ENCODE results near the gene IDH1.
A peak's percentile ranks its signal among the peaks of the same experiment; 100 is the strongest.

IDH1 gene

DNA sequence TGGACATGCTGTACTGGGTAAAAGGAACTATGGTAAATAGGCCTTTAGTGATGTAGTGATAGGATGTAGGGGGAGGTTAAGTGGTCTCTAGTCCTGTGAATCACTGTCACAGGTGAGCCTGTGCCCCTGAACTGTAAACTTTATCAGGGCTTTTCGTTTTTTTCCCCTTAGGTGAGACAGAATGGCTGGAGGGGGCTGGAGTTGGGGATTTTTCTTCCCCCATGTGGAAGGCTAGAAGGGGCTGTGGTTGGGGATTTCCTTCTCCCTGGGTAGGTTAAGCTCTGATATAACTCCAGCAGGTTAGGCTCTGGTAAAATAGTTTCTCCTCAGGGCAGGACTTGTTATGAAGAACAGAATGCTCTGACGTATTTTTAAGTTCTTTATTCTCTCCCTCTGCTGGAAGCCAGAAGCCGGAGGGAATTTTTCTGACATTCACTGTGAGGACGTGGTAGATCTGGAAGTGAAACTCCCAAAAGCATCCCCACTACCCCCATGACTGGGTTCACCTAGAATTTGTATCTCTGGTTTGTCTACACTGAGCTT is 39.7 kb upstream of the IDH1 start:
- no peak for TF ChIP-seq CTCF (IDR thresholded peaks at IDR 0.05; ENCODE audit: low read length, missing control alignments)
- no peak overlapping the region for H3K4me3 ChIP-seq (replicated peaks; ENCODE audit: low read depth, low read length)
- no peak for DNase-seq (ENCODE audit: low read depth)

DNA sequence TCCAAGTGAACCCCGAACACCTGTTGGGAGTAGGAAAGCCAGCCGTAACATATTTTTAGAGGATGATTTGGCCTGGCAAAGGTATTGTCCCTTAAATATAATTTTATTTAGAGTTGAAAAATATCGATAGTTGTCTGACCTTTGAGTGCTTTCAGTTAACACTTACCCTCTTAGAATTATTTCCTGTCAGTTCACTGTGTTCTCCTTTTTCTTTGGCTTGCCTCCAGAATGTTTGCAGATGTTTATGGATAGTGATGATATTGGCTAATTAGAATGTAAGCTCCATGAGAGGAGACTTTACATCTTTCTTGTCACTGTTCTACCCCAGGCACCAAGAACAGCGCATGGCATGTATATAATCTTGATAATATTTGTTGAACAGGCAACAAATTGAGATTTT is 31.0 kb upstream of the IDH1 start:
- DNase-seq (ENCODE audit: low read depth): no peak
- no peak for TF ChIP-seq CTCF (IDR thresholded peaks at IDR 0.05; ENCODE audit: low read length, missing control alignments)
- H3K4me3 ChIP-seq (replicated peaks; ENCODE audit: low read depth, low read length): no peak overlapping the region

DNA sequence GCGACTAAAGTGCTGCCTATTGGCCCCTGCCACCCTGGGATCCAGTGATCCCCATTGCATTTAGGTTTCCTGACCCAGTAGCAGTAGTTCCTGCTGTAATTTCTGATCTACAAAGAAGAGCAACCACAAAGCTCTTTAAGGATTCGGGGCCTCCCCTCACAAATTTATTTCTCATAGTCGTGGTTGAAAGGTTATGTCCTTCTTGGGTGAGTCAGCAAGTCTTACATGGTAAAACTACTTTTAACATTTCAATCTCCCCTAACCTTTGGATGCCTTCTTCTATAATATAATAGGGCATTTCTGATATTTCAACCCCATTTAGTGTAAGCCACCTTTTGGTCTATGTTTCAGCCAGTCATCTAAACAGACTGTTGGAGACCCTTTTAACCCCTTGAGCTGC is 26.1 kb upstream of the IDH1 start:
- no peak overlapping the region for H3K4me3 ChIP-seq (replicated peaks; ENCODE audit: low read depth, low read length)
- DNase-seq (ENCODE audit: low read depth): peak; percentile 43
- TF ChIP-seq CTCF (IDR thresholded peaks at IDR 0.05; ENCODE audit: low read length, missing control alignments): no peak

- no peak for TF ChIP-seq CTCF (IDR thresholded peaks at IDR 0.05; ENCODE audit: low read length, missing control alignments)
- no peak overlapping the region for H3K4me3 ChIP-seq (replicated peaks; ENCODE audit: low read depth, low read length)
- DNase-seq (ENCODE audit: low read depth): no peak
Observed at GRCh38 chr2:208280234-208280633, 25.4 kb upstream of the IDH1 start.

- no peak for TF ChIP-seq CTCF (IDR thresholded peaks at IDR 0.05; ENCODE audit: low read length, missing control alignments)
- no peak for DNase-seq (ENCODE audit: low read depth)
- H3K4me3 ChIP-seq (replicated peaks; ENCODE audit: low read depth, low read length): no peak overlapping the region
Observed at GRCh38 chr2:208279236-208279635, 24.4 kb upstream of the IDH1 start.

DNA sequence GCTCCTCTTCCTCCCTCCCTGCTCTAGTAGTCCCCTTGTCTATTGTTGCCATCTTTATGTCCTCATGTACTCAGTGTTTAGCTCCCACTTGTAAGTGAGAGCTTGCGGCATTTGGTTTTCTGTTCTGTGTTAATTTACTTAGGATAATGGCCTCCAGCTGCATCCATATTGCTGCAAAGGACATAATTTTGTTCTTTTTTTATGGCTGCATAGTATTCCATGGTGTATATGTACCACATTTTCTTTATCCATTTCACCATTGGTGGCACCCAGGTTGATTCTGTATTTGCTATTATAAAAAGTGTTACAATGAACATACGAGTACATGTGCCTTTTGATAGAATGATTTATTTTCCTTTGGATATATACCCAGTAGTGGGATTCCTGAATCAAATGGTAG is 23.7 kb upstream of the IDH1 start:
- no peak for DNase-seq (ENCODE audit: low read depth)
- H3K4me3 ChIP-seq (replicated peaks; ENCODE audit: low read depth, low read length): no peak overlapping the region
- no peak for TF ChIP-seq CTCF (IDR thresholded peaks at IDR 0.05; ENCODE audit: low read length, missing control alignments)

DNA sequence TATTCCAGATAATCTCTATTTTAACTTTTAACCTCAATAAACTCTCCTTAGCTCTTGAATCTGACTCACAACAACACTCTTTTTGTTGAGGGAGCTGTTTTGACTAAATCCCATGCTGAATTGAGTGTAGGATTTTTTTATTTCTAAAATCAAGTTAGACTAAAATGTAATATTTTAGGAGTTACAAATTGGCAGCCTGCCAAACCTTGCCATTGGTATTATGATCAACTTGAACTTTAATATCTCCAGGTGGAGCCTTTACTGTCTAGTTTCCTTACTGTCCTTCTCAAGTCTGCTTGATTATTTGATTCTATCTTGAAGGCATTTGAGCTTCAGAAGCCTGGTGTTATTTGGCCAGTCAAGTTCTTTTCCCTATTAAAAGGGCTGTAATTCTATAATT is 19.9 kb upstream of the IDH1 start:
- no peak overlapping the region for H3K4me3 ChIP-seq (replicated peaks; ENCODE audit: low read depth, low read length)
- TF ChIP-seq CTCF (IDR thresholded peaks at IDR 0.05; ENCODE audit: low read length, missing control alignments): no peak

More for the DNA sequence above, 19.9 kb upstream of the IDH1 start:
- DNase-seq (ENCODE audit: low read depth): no peak

Measured in fibroblast of pulmonary artery (primary cell).